ENCODE data around the gene MITF. TPM values are rescaled to one million over a fixed set of nuclear protein-coding genes. Genes with fewer than 3 reads are reported as not detected.

Gene MITF
- total RNA-seq, 1 donor = 6.1 TPM

- H3K4me3 ChIP-seq (ENCODE audit: low read depth, low read length) = no peak overlapping the region
- no peak for DNase-seq (ENCODE audit: low read depth)
- TF ChIP-seq, protein P1, sequence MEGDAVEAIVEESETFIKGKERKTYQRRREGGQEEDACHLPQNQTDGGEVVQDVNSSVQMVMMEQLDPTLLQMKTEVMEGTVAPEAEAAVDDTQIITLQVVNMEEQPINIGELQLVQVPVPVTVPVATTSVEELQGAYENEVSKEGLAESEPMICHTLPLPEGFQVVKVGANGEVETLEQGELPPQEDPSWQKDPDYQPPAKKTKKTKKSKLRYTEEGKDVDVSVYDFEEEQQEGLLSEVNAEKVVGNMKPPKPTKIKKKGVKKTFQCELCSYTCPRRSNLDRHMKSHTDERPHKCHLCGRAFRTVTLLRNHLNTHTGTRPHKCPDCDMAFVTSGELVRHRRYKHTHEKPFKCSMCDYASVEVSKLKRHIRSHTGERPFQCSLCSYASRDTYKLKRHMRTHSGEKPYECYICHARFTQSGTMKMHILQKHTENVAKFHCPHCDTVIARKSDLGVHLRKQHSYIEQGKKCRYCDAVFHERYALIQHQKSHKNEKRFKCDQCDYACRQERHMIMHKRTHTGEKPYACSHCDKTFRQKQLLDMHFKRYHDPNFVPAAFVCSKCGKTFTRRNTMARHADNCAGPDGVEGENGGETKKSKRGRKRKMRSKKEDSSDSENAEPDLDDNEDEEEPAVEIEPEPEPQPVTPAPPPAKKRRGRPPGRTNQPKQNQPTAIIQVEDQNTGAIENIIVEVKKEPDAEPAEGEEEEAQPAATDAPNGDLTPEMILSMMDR (IDR thresholded peaks at IDR 0.05; ENCODE audit: insufficient read depth, low read length) = no peak
These were observed 38.3 kb downstream of the MITF start for GRCh38 chr3:69777582-69777967.

DNA sequence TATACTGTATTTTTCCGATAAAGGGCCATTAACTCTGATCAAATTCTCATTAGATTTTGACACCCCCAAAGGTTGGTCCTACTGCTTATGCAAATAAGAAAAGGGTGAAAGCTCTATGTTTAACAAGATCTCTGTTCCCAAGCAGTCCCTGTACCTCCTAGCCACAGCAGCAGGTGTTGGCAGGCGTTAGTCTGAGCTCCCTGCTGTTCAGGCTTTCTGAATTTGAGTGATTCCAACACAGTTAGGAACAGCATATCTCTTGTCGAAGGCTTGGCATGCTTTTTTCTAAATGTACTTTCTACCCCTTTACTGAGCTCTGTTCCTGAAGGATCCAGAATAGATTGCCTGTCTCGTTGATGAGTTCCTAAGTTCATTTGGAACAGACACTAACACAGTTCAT lies 42.3 kb downstream of the MITF start:
- TF ChIP-seq, protein P1 (IDR thresholded peaks at IDR 0.05; ENCODE audit: insufficient read depth, low read length) = no peak
- no peak for DNase-seq (ENCODE audit: low read depth)
- no peak overlapping the region for H3K4me3 ChIP-seq (ENCODE audit: low read depth, low read length)

DNA sequence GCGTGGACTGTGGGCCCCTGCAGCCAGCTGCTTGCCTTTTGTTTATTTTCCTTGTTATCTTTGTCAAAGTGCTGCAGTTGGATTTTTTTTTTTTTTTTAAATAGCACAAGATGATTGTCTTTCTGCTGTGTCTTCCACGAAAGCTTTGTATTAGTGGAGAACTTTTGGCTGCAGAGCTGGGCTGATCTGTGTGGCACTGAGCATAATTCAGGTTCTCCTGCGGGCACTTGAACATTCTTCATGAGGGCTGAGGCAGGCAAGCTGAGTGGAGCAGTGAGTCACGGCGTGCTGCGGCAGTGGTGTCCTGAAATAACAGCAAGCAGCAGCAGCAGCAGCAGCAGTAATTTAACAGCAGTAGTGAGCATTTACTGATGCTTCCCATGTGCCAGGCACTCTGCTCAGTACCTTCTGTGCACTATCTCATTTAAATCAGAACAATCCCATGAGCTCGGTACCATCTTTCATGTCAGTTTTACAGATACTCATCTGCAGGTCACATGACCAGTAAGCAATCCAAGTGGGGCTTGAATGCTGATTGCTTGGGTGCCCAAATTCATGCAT lies 45.8 kb downstream of the MITF start:
- peak; percentile 66 for DNase-seq (ENCODE audit: low read depth)
- TF ChIP-seq, protein P1 (IDR thresholded peaks at IDR 0.05; ENCODE audit: insufficient read depth, low read length) = no peak
- H3K4me3 ChIP-seq (ENCODE audit: low read depth, low read length) = no peak overlapping the region

DNA sequence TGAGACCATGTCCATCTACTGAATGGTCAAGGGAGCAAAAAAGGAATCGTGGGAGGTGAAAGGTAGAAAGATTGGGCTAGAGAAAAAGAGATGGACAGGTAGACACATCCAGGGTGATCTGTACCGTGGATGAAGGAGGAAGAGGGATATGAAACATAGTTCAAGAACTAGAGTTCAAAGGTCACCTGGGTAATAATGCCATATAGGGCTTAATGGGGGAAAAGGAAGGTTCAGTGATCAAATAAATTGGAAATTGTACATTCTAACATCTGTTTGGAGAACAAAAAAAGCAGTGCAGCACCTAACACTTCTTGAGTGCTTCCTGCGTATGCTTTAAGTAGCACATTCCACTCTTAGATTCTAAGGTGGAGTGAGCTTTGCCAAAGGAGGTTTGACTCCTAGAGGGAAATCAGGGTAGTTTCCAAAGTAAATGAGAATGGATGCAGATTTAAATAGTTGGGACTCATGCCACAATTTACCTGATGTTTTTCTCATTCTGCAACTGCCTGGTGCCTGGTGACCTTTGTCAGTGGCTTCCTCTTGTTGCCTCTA lies 46.6 kb downstream of the MITF start:
- no peak overlapping the region for H3K4me3 ChIP-seq (ENCODE audit: low read depth, low read length)
- TF ChIP-seq, protein P1 (IDR thresholded peaks at IDR 0.05; ENCODE audit: insufficient read depth, low read length) = no peak
- no peak for DNase-seq (ENCODE audit: low read depth)

DNA sequence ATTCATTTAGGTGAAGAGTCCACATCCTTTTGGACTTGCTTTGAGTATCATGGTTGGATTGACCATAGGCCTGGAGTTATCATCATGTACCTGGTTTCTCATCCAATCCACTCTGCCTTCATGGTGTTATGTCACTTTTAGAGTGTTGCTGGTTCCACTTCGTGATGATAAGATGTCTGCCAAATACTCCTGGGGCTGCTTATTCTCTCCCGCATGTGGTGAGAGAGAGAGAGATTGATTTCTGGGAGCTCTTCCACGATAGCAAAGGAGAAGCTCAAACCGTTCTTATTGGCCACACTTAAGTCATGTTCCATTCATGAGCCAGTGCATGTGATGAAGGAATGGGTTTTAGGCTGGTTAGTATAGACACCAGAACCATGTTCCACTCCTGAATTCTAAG lies 47.6 kb downstream of the MITF start:
- H3K4me3 ChIP-seq (ENCODE audit: low read depth, low read length) = no peak overlapping the region
- TF ChIP-seq, protein P1 (IDR thresholded peaks at IDR 0.05; ENCODE audit: insufficient read depth, low read length) = no peak
- no peak for DNase-seq (ENCODE audit: low read depth)

DNA sequence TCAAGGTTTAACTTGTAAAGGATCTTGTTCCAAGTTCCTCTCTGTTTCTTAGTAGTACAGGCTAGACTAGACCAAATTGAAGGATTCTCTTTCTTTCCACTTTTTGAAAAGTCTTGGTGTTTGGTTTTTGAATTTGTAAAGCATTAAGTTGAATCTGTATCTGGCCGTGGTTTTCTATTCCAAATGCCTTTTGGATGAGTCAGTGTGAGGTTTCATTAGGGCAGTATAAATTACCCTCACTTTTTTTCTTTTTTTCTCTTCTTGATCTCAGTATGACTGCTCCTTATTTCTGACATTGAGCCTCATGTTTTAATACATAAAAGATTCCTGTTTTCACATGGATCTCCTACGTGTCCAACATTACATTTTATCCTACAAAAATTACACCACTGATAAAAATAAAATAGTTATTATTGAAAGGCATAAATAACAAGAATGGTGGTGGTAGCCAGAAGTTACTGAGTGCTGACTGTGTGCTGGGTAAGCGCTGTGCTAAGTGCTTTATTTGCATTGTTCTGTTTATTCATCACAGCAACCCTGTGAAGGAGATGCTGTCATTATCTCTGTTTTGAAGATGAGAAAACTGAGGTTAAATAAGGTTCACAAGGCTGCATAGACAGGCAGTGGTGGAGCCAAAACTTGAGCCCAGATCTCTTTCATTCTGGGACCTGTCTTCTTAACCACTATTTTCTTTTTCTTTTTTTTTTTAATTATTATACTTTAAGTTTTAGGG lies 48.3 kb downstream of the MITF start:
- no peak overlapping the region for H3K4me3 ChIP-seq (ENCODE audit: low read depth, low read length)
- peak; percentile 82 for DNase-seq (ENCODE audit: low read depth)
- TF ChIP-seq, protein P1 (IDR thresholded peaks at IDR 0.05; ENCODE audit: insufficient read depth, low read length) = no peak
